Measurements from ENCODE around the gene SKI. TPM values are rescaled to one million over a fixed set of nuclear protein-coding genes. Genes with fewer than 3 reads are reported as not detected.

SKI gene
- total and polyA plus RNA-seq, 7 experiments from 2014 or later = 0.61 to 278 (median 95.3) TPM

DNA sequence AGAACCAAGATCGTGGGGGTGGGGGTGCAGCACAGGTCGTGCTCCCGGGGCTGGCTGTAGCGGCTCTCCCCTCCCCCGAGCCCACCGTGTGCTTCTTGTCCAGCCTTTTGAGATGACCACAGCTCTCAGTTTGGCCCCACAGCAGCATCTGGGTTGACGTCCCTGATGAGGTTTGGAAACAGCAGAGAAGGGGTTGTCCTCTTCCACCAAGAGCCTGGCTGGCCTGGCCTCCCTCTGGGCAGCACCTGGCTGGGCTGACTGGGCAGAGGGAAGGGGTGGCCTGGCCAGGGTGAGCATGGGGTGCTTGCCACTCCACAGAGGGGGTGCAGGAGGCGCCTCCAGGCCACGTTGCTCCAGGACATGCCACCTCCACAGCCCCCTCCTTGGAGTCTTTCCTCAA, 61.5 kb downstream of the SKI start:
- H3K9me3 Mint-ChIP-seq = no peaks in the 10 kb centered on the region
- no peaks in the 10 kb centered on the region for H3K27me3 Mint-ChIP-seq
- Histone ChIP-seq H3K36me3 (ENCODE audit: control insufficient read depth in 2 of 3, insufficient read depth in 3 of 3, low read length in 3 of 3) (peaks cover 0 to 5% (median 4%) of the 10 kb centered on the region in 3 experiments), H3K4me3 (ENCODE audit: low read length) (peak overlapping the region; percentile 52), H3K9me3 (ENCODE audit: control insufficient read depth in 2 of 3, low read length in 3 of 3) (no peaks in the 10 kb centered on the region), H3K27ac (ENCODE audit: low read depth, low read length) (peak overlapping the region; percentile 68), H3K27me3 (ENCODE audit: control insufficient read depth in 2 of 2, insufficient read depth in 2 of 2, low read length in 2 of 2) (no peaks in the 10 kb centered on the region), H3K4me1 (ENCODE audit: control insufficient read depth in 2 of 2, insufficient read depth in 2 of 2, low read length in 2 of 2) (peaks cover 47 to 80% of the 10 kb centered on the region in 2 donors)
- H3K4me3 Mint-ChIP-seq = peak overlapping the region; percentile 81 to 94 (median 88)
- POLR2A ChIA-PET = interaction anchor here (0.9 to 5.2 kb wide), 7 partner anchors 10 to 86 kb away, joined by 3 to 37 read pairs (median 4); partner anchors contain the start of gene SKI
- no peak for DNase-seq
- H3K27ac Mint-ChIP-seq = peak overlapping the region; percentile 95 to 97 (median 96)
- intact Hi-C loops (cut with micrococcal nuclease) = loop anchor here (1.0 to 10.0 kb wide), 6 partner anchors 12 to 235 kb away; partner anchors contain the start of gene PANK4 (in 1 of the 2)
- ATAC-seq = no peak
- peaks cover 0 to 5% (median 4%) of the 10 kb centered on the region in 5 donors for H3K36me3 Mint-ChIP-seq
- H3K4me1 Mint-ChIP-seq = peaks cover 48 to 92% (median 66%) of the 10 kb centered on the region in 7 donors
- CTCF ChIA-PET = interaction anchor here (1.2 kb wide), 1 partner anchor 94 kb away, joined by 7 read pairs; the partner anchor contains the start of gene FAAP20

- H3K36me3 ChIP-seq (ENCODE audit: control insufficient read depth in 2 of 3, insufficient read depth in 3 of 3, low read length in 3 of 3) = peaks cover 0 to 6% (median 5%) of the 10 kb centered on the region in 3 experiments
- H3K27ac ChIP-seq (ENCODE audit: low read depth, low read length) = peak overlapping the region; percentile 68
- Mint-ChIP-seq H3K4me1 (peaks cover 48 to 92% (median 72%) of the 10 kb centered on the region in 7 donors), H3K36me3 (peaks cover 0 to 5% (median 4%) of the 10 kb centered on the region in 5 donors), H3K4me3 (peak overlapping the region; percentile 81 to 94 (median 88)), H3K27ac (peak overlapping the region; percentile 95 to 97 (median 96)), H3K9me3 (no peaks in the 10 kb centered on the region), H3K27me3 (no peaks in the 10 kb centered on the region)
- peaks cover 47 to 86% of the 10 kb centered on the region in 2 donors for H3K4me1 ChIP-seq (ENCODE audit: control insufficient read depth in 2 of 2, insufficient read depth in 2 of 2, low read length in 2 of 2)
- no peaks in the 10 kb centered on the region for H3K9me3 ChIP-seq (ENCODE audit: control insufficient read depth in 2 of 3, low read length in 3 of 3)
- ATAC-seq (peak; percentile 52), DNase-seq (no peak)
- peak overlapping the region; percentile 52 for H3K4me3 ChIP-seq (ENCODE audit: low read length)
- CTCF ChIA-PET = no interaction called here
- H3K27me3 ChIP-seq (ENCODE audit: control insufficient read depth in 2 of 2, insufficient read depth in 2 of 2, low read length in 2 of 2) = no peaks in the 10 kb centered on the region
- intact Hi-C loops (cut with micrococcal nuclease) = loop anchor here (1.0 to 10.0 kb wide), 6 partner anchors 11 to 235 kb away; partner anchors contain the start of gene PANK4 (in 1 of the 2)
- POLR2A ChIA-PET = interaction anchor here (1.2 to 5.2 kb wide), 5 partner anchors 10 to 87 kb away, joined by 4 to 37 read pairs (median 8); partner anchors contain the start of gene SKI
Observed at GRCh38 chr1:2290171-2290578, 62.1 kb downstream of the SKI start.

DNA sequence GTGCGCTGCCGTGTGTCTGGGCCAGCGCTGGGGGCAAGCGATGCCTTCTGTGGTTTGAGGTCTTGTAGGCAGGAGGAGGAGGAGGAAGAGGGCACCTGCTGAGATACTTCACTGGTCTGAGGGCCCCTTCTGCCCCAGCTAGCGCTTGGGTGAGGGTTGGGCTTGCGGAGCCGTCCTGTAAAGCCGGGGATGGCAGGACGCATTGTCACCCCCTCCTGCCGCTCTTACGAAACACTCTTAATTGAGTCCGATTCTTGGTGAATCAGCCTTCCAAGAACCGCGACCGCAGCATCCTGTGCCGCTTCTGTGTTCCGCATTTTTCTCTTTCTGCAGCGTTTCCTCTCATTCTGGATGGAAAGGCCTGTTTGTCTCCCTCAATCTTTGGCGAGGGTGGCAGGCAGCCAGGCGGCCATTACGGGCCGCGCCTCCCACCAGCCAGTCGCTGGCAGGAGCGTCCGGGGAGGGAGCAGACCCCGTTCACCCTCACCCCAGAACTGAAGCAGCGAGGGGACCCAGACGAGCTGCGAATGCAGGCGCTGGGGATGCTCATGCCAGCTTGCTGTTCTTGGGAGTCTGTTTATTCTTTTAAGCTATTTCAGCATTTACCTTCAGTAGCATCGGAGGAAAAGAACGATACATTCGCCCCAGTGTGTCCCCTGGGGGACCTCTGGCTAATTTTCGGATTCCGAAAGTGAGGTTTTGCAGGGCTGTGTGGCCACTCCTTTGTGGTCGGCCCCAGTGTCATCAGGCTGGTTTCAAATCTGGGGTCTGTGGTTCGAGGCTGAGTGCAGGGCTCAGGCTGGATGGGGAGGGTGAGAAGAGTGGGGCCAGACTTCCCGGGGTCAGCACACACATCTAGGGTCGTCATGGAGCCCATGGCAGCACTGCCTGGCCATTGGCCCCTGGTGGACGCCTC, 62.7 kb downstream of the SKI start:
- CTCF ChIA-PET = interaction anchor here (0.7 to 1.8 kb wide), 4 partner anchors 19 to 91 kb away, joined by 3 to 6 read pairs (median 3); no protein-coding TSS in a partner anchor
- no peaks in the 10 kb centered on the region for H3K9me3 Mint-ChIP-seq
- H3K36me3 Mint-ChIP-seq = peaks cover 0 to 8% (median 4%) of the 10 kb centered on the region in 5 donors
- Histone ChIP-seq H3K36me3 (ENCODE audit: control insufficient read depth in 2 of 3, insufficient read depth in 3 of 3, low read length in 3 of 3) (peaks cover 0 to 6% (median 5%) of the 10 kb centered on the region in 3 experiments), H3K4me3 (ENCODE audit: low read length) (peak overlapping the region; percentile 52), H3K27me3 (ENCODE audit: control insufficient read depth in 2 of 2, insufficient read depth in 2 of 2, low read length in 2 of 2) (no peaks in the 10 kb centered on the region), H3K4me1 (ENCODE audit: control insufficient read depth in 2 of 2, insufficient read depth in 2 of 2, low read length in 2 of 2) (peaks cover 49 to 91% of the 10 kb centered on the region in 2 donors), H3K27ac (ENCODE audit: low read depth, low read length) (peak overlapping the region; percentile 68), H3K9me3 (ENCODE audit: control insufficient read depth in 2 of 3, low read length in 3 of 3) (no peaks in the 10 kb centered on the region)
- H3K27me3 Mint-ChIP-seq = no peaks in the 10 kb centered on the region
- DNase-seq = peak; percentile 44 to 83 (median 79)
- peak overlapping the region; percentile 81 to 94 (median 88) for H3K4me3 Mint-ChIP-seq
- H3K4me1 Mint-ChIP-seq = peaks cover 51 to 98% (median 79%) of the 10 kb centered on the region in 7 donors
- peak; percentile 82 for ATAC-seq
- POLR2A ChIA-PET = interaction anchor here (1.2 to 5.2 kb wide), 6 partner anchors 9 to 62 kb away, joined by 3 to 37 read pairs (median 14); partner anchors contain the start of gene SKI
- intact Hi-C loops (cut with micrococcal nuclease) = loop anchor here (1.0 to 10.0 kb wide), 7 partner anchors 9 to 234 kb away; partner anchors contain the start of gene PANK4 (in 1 of the 2)
- H3K27ac Mint-ChIP-seq = peak overlapping the region; percentile 95 to 97 (median 96)

DNA sequence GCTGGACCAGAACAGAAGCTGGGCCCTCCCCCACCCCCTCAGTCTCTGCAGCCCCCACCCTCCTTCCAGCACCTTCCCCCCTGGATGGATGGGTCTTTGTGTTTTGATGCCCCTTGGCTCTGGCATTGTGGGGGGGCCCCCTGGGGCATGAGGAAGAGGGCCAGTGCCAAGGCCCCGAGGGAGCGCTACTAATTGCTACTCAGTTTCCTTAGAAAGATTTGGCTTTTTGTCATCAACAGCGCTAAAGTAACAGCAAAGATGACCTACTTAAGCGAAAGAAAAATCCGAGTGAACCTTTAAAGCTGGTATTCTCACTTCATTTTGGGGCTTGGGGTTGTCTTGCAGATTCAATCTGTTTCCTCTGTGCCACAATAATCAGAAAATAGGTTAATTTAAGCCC, 63.5 kb downstream of the SKI start:
- intact Hi-C loops (cut with micrococcal nuclease) = loop anchor here in 1 of 2 donors (1.0 to 10.0 kb wide), 2 partner anchors 9 to 233 kb away; partner anchors contain the start of gene PANK4

GRCh38 chr1:2292725-2293450, 64.8 kb downstream of the SKI start:
- H3K27ac Mint-ChIP-seq = peak overlapping the region in 8 of 9 donors; percentile 49 to 96 (median 80)
- ATAC-seq (no peak), DNase-seq (no peak)
- peaks cover 52 to 100% (median 85%) of the 10 kb centered on the region in 7 donors for H3K4me1 Mint-ChIP-seq
- intact Hi-C loops (cut with micrococcal nuclease) = loop anchor here in 1 of 2 donors (10.0 kb wide), 1 partner anchor 232 kb away; the partner anchor contains the start of gene PANK4
- H3K27me3 Mint-ChIP-seq = no peaks in the 10 kb centered on the region
- Histone ChIP-seq H3K36me3 (ENCODE audit: control insufficient read depth in 2 of 3, insufficient read depth in 3 of 3, low read length in 3 of 3) (peaks cover 0 to 6% (median 5%) of the 10 kb centered on the region in 3 experiments), H3K4me1 (ENCODE audit: control insufficient read depth in 2 of 2, insufficient read depth in 2 of 2, low read length in 2 of 2) (peaks cover 50 to 89% of the 10 kb centered on the region in 2 donors), H3K27me3 (ENCODE audit: control insufficient read depth in 2 of 2, insufficient read depth in 2 of 2, low read length in 2 of 2) (no peaks in the 10 kb centered on the region), H3K4me3 (ENCODE audit: low read length) (no peak overlapping the region), H3K9me3 (ENCODE audit: control insufficient read depth in 2 of 3, low read length in 3 of 3) (no peaks in the 10 kb centered on the region), H3K27ac (ENCODE audit: low read depth, low read length) (peak overlapping the region; percentile 98)
- POLR2A ChIA-PET = interaction anchor here (2.0 to 5.2 kb wide), 2 partner anchors 7 to 37 kb away, joined by 20 to 37 read pairs; no protein-coding TSS in a partner anchor
- CTCF ChIA-PET = interaction anchor here (1.8 kb wide), 1 partner anchor 59 kb away, joined by 6 read pairs; no protein-coding TSS in a partner anchor
- no peaks in the 10 kb centered on the region for H3K9me3 Mint-ChIP-seq
- H3K36me3 Mint-ChIP-seq = peaks cover 0 to 11% (median 0%) of the 10 kb centered on the region in 5 donors
- peak overlapping the region in 6 of 10 donors; percentile 27 to 94 (median 68) for H3K4me3 Mint-ChIP-seq

More for the DNA sequence above, 63.5 kb downstream of the SKI start:
- H3K27me3 Mint-ChIP-seq = no peaks in the 10 kb centered on the region
- peaks cover 51 to 98% (median 82%) of the 10 kb centered on the region in 7 donors for H3K4me1 Mint-ChIP-seq
- no peaks in the 10 kb centered on the region for H3K9me3 Mint-ChIP-seq
- no peaks in the 10 kb centered on the region for H3K27me3 ChIP-seq (ENCODE audit: control insufficient read depth in 2 of 2, insufficient read depth in 2 of 2, low read length in 2 of 2)
- peaks cover 51 to 94% of the 10 kb centered on the region in 2 donors for H3K4me1 ChIP-seq (ENCODE audit: control insufficient read depth in 2 of 2, insufficient read depth in 2 of 2, low read length in 2 of 2)
- peak overlapping the region in 8 of 9 donors; percentile 67 to 96 (median 92) for H3K27ac Mint-ChIP-seq
- no peak overlapping the region for H3K27ac ChIP-seq (ENCODE audit: low read depth, low read length)
- peak overlapping the region in 9 of 10 donors; percentile 21 to 94 (median 67) for H3K4me3 Mint-ChIP-seq
- DNase-seq = no peak
- ChIA-PET CTCF (interaction anchor here (0.7 to 1.8 kb wide), 4 partner anchors 19 to 90 kb away, joined by 3 to 6 read pairs (median 3); no protein-coding TSS in a partner anchor), POLR2A (interaction anchor here (0.7 to 5.2 kb wide), 8 partner anchors 8 to 67 kb away, joined by 3 to 37 read pairs (median 6); partner anchors contain the start of gene SKI)
- H3K9me3 ChIP-seq (ENCODE audit: control insufficient read depth in 2 of 3, low read length in 3 of 3) = no peaks in the 10 kb centered on the region
- H3K36me3 ChIP-seq (ENCODE audit: control insufficient read depth in 2 of 3, insufficient read depth in 3 of 3, low read length in 3 of 3) = peaks cover 0 to 6% (median 5%) of the 10 kb centered on the region in 3 experiments
- no peak for ATAC-seq
- peaks cover 0 to 11% (median 3%) of the 10 kb centered on the region in 5 donors for H3K36me3 Mint-ChIP-seq
- peak overlapping the region; percentile 52 for H3K4me3 ChIP-seq (ENCODE audit: low read length)
